T-cell (primary cell): ENCODE data around the gene SOBP. TPM values are rescaled to one million over a fixed set of nuclear protein-coding genes. Genes with fewer than 3 reads are reported as not detected.

Experiments used
- ATAC-seq, 4 experiments: fragments of 200-7000 bp in 3 of 4; fragments of 150-1000 bp in 1 of 4; cut with Tn5 transposase; replicated peaks in 1 of 4; 1 replicate in 3 of 4; 2 replicates in 1 of 4; pipeline ENCODE4 v1.10.0; 2021; ENCODE audit warnings: moderate library complexity in 3 of 4, mild to moderate bottlenecking in 2 of 4, moderate number of reproducible peaks in 1 of 4
- CTCF ChIA-PET, 2 donors: fragments of 300-600 bp; sonication (Branson Sonifier 250); formaldehyde crosslinking; loops; one replicate each; lab custom pipeline; 2022; ENCODE audit warnings: antibody characterized with exemption in 2 of 2; lab: Charles Lee
- POLR2A ChIA-PET, 2 donors: fragments of 300-600 bp; sonication (Branson Sonifier 250); formaldehyde crosslinking; loops; one replicate each; lab custom pipeline; 2022; ENCODE audit warnings: antibody characterized with exemption in 2 of 2; lab: Charles Lee
- DNase-seq, 35 experiments: peaks; one replicate each; pipeline versions ENCODE4 v3.0.0 to v3.0.0-alpha.2; 2013 to 2023
- H3K27ac ChIP-seq: one replicate; pipeline ENCODE4 v1.5.1; 2013; ENCODE audit warnings: low read length
- H3K27me3 ChIP-seq, 2 experiments: replicated peaks in 1 of 2; 1 replicate in 1 of 2; 2 replicates in 1 of 2; pipeline versions ENCODE4 v1.6.1 to v1.7.0; 2013; ENCODE audit warnings: low read length in 1 of 2, mixed read lengths in 1 of 2; ENCODE audit not compliant: control insufficient read depth in 2 of 2, insufficient read depth in 2 of 2; ENCODE audit errors: extremely low read depth in 1 of 2
- H3K36me3 ChIP-seq, 2 donors: 1 replicate in 1 of 2; 2 replicates in 1 of 2; pipeline versions ENCODE4 v1.6.1 to v1.7.0; 2013; ENCODE audit warnings: low read length in 1 of 2; ENCODE audit not compliant: control insufficient read depth in 2 of 2, insufficient read depth in 1 of 2; ENCODE audit errors: extremely low read depth in 1 of 2
- H3K4me1 ChIP-seq, 2 experiments: 1 replicate in 1 of 2; 2 replicates in 1 of 2; pipeline versions ENCODE4 v1.6.1 to v1.7.0; 2013; ENCODE audit warnings: low read length in 2 of 2, mixed read lengths in 1 of 2; ENCODE audit not compliant: insufficient read depth in 2 of 2, control insufficient read depth in 1 of 2; ENCODE audit errors: extremely low read depth in 1 of 2
- H3K4me3 ChIP-seq, 2 donors: 1 replicate in 1 of 2; 2 replicates in 1 of 2; pipeline versions ENCODE4 v1.5.1 to v1.7.0; 2013; ENCODE audit warnings: mild to moderate bottlenecking in 2 of 2, low read length in 1 of 2, moderate library complexity in 1 of 2; ENCODE audit not compliant: control insufficient read depth in 1 of 2; ENCODE audit errors: extremely low read depth in 1 of 2
- H3K9me3 ChIP-seq: 2 replicates; pipeline ENCODE4 v1.7.0; 2013
- H3K27ac Mint-ChIP-seq, 2 donors: one replicate each; pipeline ENCODE4 v1.8.0; 2020 to 2021; ENCODE audit warnings: mild to moderate bottlenecking in 2 of 2, mixed read lengths in 2 of 2
- H3K27me3 Mint-ChIP-seq, 2 donors: one replicate each; pipeline ENCODE4 v1.8.0; 2021 to 2022; ENCODE audit warnings: mixed read lengths in 2 of 2
- H3K36me3 Mint-ChIP-seq: one replicate; pipeline ENCODE4 v1.8.0; 2021; ENCODE audit warnings: mixed read lengths
- H3K4me1 Mint-ChIP-seq, 3 donors: one replicate each; pipeline ENCODE4 v1.8.0; 2020 to 2022; ENCODE audit warnings: mixed read lengths in 3 of 3, mild to moderate bottlenecking in 1 of 3
- H3K4me3 Mint-ChIP-seq, 3 donors: one replicate each; pipeline ENCODE4 v1.8.0; 2020 to 2022; ENCODE audit warnings: mild to moderate bottlenecking in 3 of 3, mixed read lengths in 3 of 3, moderate library complexity in 3 of 3
- H3K9me3 Mint-ChIP-seq, 3 donors: one replicate each; pipeline ENCODE4 v1.8.0; 2020 to 2022; ENCODE audit warnings: mixed read lengths in 3 of 3
- WGBS: methylation state at CpG from one replicate; pipeline ENCODE4 v1.1.5; 2013; ENCODE audit warnings: missing lambda C conversion rate; ENCODE audit not compliant: insufficient coverage; 5-methylcytosine and 5-hydroxymethylcytosine counted together
- total RNA-seq, 35 experiments: library from RNA in 6 of 35; stranded (reverse) in 6 of 35; fragments of 120-200 nt in 1 of 35; gene quantifications; one replicate each; pipeline versions ENCODE4 v1.2.1 to v1.2.4 and lab custom pipeline; 2013 to 2026

SOBP gene
- total RNA-seq, 5 donors from 2014 or later (not counting 1 experiment from before 2014, with no cell fraction given), result 0.30 to 0.95 (median 0.46) TPM

- 100% methylated on average over 1 of the region's 1 CpG for WGBS
- POLR2A ChIA-PET, result no interaction called here
- Mint-ChIP-seq H3K27ac (no peak overlapping the region), H3K4me1 (peaks cover 0 to 3% (median 0%) of the 10 kb centered on the region in 3 donors), H3K36me3 (no peaks in the 10 kb centered on the region), H3K9me3 (no peaks in the 10 kb centered on the region), H3K27me3 (peaks cover 14 to 16% of the 10 kb centered on the region in 2 donors), H3K4me3 (no peak overlapping the region)
- peaks cover 0 to 19% of the 10 kb centered on the region in 2 experiments for H3K27me3 ChIP-seq
- CTCF ChIA-PET, result no interaction called here
- H3K27ac ChIP-seq, result no peak overlapping the region
- ATAC-seq (no peak), DNase-seq (no peak)
- no peaks in the 10 kb centered on the region for H3K36me3 ChIP-seq
- no peaks in the 10 kb centered on the region for H3K9me3 ChIP-seq
- no peaks in the 10 kb centered on the region for H3K4me1 ChIP-seq
- H3K4me3 ChIP-seq, result no peak overlapping the region
Observed at GRCh38 chr6:107644513-107644912, 154.6 kb downstream of the SOBP start.

GRCh38 chr6:107645740-107646139 lies 155.8 kb downstream of the SOBP start:
- Mint-ChIP-seq H3K4me3 (no peak overlapping the region), H3K9me3 (no peaks in the 10 kb centered on the region), H3K36me3 (no peaks in the 10 kb centered on the region), H3K27ac (no peak overlapping the region), H3K4me1 (peaks cover 0 to 3% (median 0%) of the 10 kb centered on the region in 3 donors), H3K27me3 (peaks cover 6 to 7% of the 10 kb centered on the region in 2 donors)
- DNase-seq, result no peak
- Histone ChIP-seq H3K4me1 (no peaks in the 10 kb centered on the region), H3K27ac (no peak overlapping the region), H3K36me3 (no peaks in the 10 kb centered on the region), H3K4me3 (no peak overlapping the region), H3K27me3 (peaks cover 0 to 19% of the 10 kb centered on the region in 2 experiments), H3K9me3 (no peaks in the 10 kb centered on the region)
- ChIA-PET POLR2A (no interaction called here), CTCF (no interaction called here)
- WGBS, result 77% methylated on average over 4 of the region's 4 CpGs
- no peak for ATAC-seq

- Histone ChIP-seq H3K36me3 (no peaks in the 10 kb centered on the region), H3K27me3 (peaks cover 0 to 19% of the 10 kb centered on the region in 2 experiments), H3K4me1 (no peaks in the 10 kb centered on the region), H3K9me3 (no peaks in the 10 kb centered on the region), H3K27ac (no peak overlapping the region), H3K4me3 (no peak overlapping the region)
- Mint-ChIP-seq H3K9me3 (no peaks in the 10 kb centered on the region), H3K36me3 (no peaks in the 10 kb centered on the region), H3K27ac (no peak overlapping the region), H3K4me1 (peaks cover 0 to 4% (median under 1%) of the 10 kb centered on the region in 3 donors), H3K27me3 (peaks cover 4 to 6% of the 10 kb centered on the region in 2 donors), H3K4me3 (no peak overlapping the region)
- CTCF ChIA-PET, result no interaction called here
- WGBS, result 100% methylated on average over 3 of the region's 9 CpGs
- DNase-seq (no peak), ATAC-seq (no peak)
- POLR2A ChIA-PET, result no interaction called here
Observed at GRCh38 chr6:107646176-107646575, 156.3 kb downstream of the SOBP start.

- Mint-ChIP-seq H3K9me3 (peaks cover 0 to under 1% (median 0%) of the 10 kb centered on the region in 3 donors), H3K27me3 (peaks cover 0 to 4% of the 10 kb centered on the region in 2 donors), H3K36me3 (no peaks in the 10 kb centered on the region), H3K27ac (no peak overlapping the region), H3K4me1 (peaks cover 0 to 6% (median 3%) of the 10 kb centered on the region in 3 donors), H3K4me3 (no peak overlapping the region)
- ChIA-PET CTCF (no interaction called here), POLR2A (no interaction called here)
- no peaks in the 10 kb centered on the region for H3K4me1 ChIP-seq
- H3K4me3 ChIP-seq, result no peak overlapping the region
- H3K9me3 ChIP-seq, result no peaks in the 10 kb centered on the region
- H3K36me3 ChIP-seq, result no peaks in the 10 kb centered on the region
- H3K27ac ChIP-seq, result no peak overlapping the region
- no peak for ATAC-seq
- peaks cover 0 to 14% of the 10 kb centered on the region in 2 experiments for H3K27me3 ChIP-seq
- 78% methylated on average over 1 of the region's 2 CpGs for WGBS
- no peak for DNase-seq
Observed at GRCh38 chr6:107646776-107647438, 157.0 kb downstream of the SOBP start.

GRCh38 chr6:107647439-107647948 lies 157.6 kb downstream of the SOBP start:
- WGBS, result 86% methylated on average over 5 of the region's 9 CpGs
- peaks cover 0 to 4% of the 10 kb centered on the region in 2 donors for H3K27me3 Mint-ChIP-seq
- ATAC-seq, result no peak
- H3K9me3 ChIP-seq, result no peaks in the 10 kb centered on the region
- H3K36me3 ChIP-seq, result no peaks in the 10 kb centered on the region
- H3K4me1 ChIP-seq, result no peaks in the 10 kb centered on the region
- no peak overlapping the region for H3K4me3 ChIP-seq
- H3K27ac Mint-ChIP-seq, result no peak overlapping the region
- no peak overlapping the region for H3K27ac ChIP-seq
- peaks cover 0 to 14% of the 10 kb centered on the region in 2 experiments for H3K27me3 ChIP-seq
- H3K36me3 Mint-ChIP-seq, result no peaks in the 10 kb centered on the region
- no peak overlapping the region for H3K4me3 Mint-ChIP-seq
- DNase-seq, result no peak
- ChIA-PET CTCF (no interaction called here), POLR2A (no interaction called here)
- peaks cover 0 to 3% (median 0%) of the 10 kb centered on the region in 3 donors for H3K9me3 Mint-ChIP-seq
- peaks cover 0 to 4% (median 3%) of the 10 kb centered on the region in 3 donors for H3K4me1 Mint-ChIP-seq

GRCh38 chr6:107648983-107649382 lies 159.1 kb downstream of the SOBP start:
- Histone ChIP-seq H3K4me1 (no peaks in the 10 kb centered on the region), H3K27me3 (peaks cover 0 to 11% of the 10 kb centered on the region in 2 experiments), H3K27ac (no peak overlapping the region), H3K36me3 (no peaks in the 10 kb centered on the region), H3K4me3 (no peak overlapping the region), H3K9me3 (no peaks in the 10 kb centered on the region)
- CTCF ChIA-PET, result interaction anchor here (0.6 to 0.7 kb wide), 5 partner anchors 11 to 1155 kb away, joined by 3 to 11 read pairs (median 4); no protein-coding TSS in a partner anchor
- DNase-seq, result no peak
- POLR2A ChIA-PET, result interaction anchor here in 1 of 2 donors (0.7 kb wide), 1 partner anchor 42 kb away, joined by 3 read pairs; no protein-coding TSS in a partner anchor
- peaks cover 0 to 3% (median 3%) of the 10 kb centered on the region in 3 donors for H3K4me1 Mint-ChIP-seq
- H3K4me3 Mint-ChIP-seq, result no peak overlapping the region
- no CpG with 5 or more reads among the region's 1 CpG for WGBS
- H3K36me3 Mint-ChIP-seq, result no peaks in the 10 kb centered on the region
- H3K27me3 Mint-ChIP-seq, result peaks cover 0 to 4% of the 10 kb centered on the region in 2 donors
- no peak for ATAC-seq
- peaks cover 0 to 3% (median 0%) of the 10 kb centered on the region in 3 donors for H3K9me3 Mint-ChIP-seq
- H3K27ac Mint-ChIP-seq, result no peak overlapping the region
